Activated naive CD4-positive, alpha-beta T cell treated with anti-CD3 and anti-CD28 coated beads, Interleukin-2, amount 50 U/mL, for 16 hours (primary cell): ENCODE data around the gene BAIAP2L2.

ENCODE experiments used
- DNase-seq: peaks from one replicate; pipeline ENCODE4 v3.0.0-alpha.2; 2020

BAIAP2L2 gene

DNA sequence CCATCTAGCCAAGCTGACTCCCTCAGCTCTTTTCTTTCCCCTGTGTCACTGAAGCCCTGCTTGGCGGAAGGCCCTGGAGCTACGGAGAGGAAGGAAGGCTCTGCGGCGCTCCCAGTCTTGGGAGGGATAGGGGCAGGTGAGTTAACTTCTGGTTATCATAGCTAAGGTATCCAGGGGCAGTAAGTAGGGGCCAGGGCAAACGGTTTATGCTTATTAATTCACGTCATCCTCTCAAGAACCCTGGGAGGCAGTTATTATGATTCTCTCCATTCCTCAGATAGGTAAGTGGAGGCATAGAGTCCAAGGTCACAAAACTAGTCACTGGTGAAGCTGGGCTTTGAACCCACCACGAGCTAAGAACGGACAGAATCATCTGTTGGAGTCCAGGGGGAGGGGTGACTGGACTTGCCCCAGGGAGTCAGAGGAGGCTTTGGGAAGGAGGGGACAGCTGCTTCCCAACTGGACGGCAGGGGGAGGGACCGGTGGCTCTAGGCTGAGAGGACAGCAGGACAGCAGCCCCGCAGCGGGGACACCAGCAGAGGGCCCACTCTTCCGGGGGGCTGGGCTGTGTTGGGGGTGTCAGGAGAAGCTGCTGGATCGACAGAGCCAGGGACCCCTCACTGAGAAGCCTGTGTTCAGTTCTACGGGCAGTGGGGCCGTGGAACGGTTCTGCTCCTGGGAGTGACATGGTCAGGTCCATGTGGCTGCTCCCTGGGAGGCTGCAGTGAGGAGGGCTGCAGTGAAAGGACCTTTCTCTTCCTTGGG lies 3.5 kb downstream of the BAIAP2L2 start:
- no peak for DNase-seq

DNA sequence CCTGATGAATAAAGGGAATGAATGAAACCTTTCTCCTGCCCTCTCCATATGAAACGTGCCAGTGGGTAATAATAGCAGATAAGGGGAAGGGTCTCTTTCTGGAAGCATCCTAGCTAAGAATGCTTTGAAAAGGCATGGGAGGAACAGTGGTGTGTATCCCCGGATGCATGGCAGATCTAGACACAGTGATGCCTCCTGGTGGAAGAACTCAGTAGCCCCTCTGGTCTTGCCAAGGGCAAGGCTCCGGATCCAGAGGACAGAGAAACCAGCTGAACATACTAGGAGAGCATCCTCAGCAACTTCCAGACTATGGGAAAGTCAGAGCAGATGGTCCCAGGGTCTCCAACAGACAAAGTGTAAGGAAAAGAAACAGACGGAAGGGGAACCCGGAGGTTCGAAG lies 6.4 kb downstream of the BAIAP2L2 start:
- DNase-seq, result no peak

DNA sequence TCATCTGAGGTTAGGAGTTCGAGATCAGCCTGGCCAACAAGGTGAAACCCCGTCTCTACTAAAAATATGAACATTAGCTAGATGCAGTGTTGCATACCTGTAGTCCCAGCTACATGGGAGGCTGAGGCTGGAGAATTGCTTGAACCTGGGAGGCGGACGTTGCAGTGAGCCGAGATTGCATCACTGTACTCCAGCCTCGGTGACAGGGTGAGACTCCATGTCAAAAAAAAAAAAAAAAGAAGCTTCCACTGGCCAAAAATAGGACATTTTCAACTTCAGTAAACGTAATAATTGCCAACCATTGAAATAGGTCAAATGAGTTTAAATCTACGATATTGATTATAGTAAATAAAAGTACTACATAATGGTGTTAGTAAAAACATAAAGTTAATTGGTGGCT lies 6.8 kb downstream of the BAIAP2L2 start:
- DNase-seq, result no peak

DNA sequence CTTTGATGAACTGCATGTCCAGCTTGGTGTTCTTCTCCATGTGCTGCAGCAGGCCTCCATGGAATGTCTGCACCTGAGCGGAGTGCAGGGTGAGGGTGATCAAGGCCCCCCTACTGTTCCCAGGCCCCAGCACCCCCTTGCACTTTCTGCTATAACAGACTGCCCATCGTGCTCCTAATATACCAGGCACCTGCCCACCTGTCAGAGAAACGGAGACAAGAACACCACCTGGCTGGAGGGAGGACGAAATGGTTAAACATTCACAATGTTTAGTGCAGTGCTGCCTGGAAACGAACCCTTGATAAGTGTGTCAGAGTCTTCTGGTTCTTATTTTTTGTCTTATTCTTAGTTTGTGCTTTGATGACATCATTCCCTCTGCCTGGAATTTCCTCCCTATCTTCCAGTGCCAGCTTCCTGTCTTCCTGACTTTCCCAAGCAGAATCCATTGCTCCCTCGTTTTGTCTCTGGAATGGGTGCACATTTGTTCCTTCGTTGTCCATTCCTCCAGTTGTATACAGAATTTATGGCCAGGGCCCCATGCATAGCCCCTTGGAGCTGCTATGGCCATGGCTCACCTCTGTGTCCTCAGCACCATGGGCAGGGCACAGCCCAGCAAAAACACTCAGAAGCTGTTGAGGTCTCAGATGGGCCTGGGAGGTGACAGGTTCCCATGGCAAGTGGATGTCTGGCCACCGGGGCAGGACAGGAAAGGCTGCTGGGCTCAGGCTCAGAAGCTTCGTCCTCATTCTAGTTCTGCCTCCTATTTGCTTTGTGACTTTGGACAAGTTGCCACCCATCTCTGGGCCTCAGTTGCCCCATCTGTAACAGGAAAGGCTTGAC lies 11.9 kb downstream of the BAIAP2L2 start:
- DNase-seq, result no peak

DNA sequence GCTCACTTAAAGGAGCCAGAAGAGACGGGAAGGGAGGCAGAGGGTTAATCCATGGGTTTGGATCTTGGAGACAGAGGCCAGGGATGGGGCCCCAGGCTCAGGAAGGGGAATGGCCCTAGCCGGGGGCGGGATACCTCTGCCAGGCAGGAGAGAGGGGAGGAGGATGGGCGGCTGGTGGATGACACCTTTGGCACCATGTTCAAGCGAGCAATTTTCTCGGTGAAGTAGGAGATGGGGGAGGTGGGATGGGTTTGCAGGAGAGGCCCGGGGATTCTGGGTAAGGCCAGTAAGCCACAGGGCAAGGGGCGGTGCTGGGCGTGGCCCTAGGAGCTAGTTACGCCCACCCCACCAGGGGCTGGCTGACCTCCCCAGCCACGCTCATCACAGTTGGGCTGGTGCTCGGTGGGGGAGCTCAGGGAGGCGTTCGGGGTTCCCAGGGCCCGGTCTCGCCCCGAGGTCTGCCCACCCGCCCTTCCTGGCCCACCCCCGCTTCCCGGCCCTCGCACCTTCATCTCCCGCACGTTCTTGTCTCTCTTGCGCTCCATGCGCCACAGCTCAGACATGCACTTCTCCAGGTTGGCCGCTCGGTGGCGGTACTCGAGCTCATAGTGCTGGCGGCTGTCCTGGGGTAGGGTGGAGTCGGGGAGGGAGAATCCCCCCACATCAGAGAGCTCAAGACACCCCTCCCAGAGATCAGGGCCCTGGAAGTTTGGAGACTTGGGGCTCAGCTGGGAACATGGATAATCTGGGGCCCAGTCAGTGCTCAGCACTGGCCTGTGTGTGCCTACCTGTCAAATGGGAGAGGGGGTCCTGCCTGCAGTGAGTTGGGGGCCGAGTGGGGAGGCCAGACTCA lies 12.7 kb downstream of the BAIAP2L2 start:
- no peak for DNase-seq

DNA sequence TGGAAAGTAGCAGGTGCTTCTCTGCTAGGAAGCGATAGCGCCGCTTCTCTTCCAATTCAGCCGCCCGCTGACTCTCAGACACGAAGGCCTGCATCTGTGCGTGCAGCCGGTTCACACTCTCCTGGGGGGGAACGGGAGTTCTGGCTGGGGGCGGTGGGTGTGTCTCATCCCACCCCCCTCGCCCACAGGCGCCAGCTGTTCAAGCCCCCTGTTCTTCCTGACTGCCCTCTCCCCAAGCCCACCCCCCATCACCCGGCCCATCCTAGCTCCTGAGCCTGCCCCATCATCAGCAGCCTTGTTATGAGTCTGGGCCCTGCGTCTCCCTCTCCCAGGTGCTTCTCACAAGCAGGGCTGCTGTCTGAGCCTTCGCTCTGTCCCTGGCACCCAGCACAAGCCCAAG lies 13.4 kb downstream of the BAIAP2L2 start:
- no peak for DNase-seq

DNA sequence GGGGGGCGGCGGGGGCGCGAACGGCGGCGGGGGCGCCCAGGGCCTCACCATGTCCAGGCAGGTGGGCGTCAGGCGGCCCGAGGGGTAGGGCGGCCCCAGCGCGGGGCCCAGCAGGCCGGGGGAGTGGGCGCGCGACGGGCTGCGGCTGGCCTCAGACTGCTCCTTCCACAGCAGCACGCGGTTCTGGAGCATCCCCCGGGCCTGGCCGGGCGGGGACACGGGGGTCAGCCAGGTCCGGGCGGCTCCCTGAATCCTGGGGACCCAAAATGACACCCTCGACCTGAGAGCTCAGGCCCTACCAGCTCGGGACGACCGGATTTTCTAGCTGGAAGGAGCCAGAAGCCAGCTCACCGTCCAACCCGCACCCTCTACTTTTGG lies 21.0 kb downstream of the BAIAP2L2 start:
- no peak for DNase-seq

DNA sequence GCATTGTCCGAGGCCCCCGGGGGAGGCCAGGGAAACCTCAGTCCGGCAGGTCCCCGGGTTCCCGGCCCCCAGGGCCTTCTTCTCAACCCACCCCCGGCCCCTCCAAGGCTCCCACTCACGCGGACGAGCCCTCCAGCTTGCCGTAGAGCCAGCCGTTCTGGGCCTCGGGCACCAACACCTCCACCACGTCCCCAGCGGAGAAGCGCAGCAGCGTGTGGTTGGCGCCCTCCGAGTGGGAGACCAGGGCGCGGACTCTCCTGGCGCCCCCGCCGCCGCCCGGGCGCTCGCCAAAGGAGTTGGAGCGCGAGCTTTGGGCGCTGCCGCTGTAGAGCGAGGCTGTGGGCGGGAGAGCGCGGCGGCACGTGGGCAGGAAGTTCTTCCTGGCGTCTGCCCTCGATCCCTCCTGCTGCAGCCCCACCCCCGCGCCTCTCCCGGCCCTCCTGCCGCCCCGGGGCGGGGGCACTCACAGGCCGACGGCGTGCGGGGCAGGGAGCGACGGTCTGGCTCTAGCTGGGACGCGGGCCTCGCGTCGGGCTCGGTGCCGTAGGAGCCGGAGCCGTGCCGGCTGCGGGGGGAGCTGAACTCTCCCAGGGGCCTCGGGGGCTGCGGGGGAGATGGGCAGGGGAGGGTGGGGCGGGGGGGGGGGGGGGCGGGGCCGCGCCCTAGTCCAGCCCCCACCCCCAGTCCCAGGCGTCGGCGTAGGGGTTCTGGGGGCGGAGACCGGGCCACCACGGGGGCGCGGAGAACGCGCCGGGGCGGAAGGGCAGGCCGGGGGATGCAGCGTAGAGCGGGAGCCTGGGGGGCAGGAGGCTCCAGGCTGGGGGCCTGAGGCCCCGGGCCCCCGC lies 21.6 kb downstream of the BAIAP2L2 start:
- no peak for DNase-seq

DNA sequence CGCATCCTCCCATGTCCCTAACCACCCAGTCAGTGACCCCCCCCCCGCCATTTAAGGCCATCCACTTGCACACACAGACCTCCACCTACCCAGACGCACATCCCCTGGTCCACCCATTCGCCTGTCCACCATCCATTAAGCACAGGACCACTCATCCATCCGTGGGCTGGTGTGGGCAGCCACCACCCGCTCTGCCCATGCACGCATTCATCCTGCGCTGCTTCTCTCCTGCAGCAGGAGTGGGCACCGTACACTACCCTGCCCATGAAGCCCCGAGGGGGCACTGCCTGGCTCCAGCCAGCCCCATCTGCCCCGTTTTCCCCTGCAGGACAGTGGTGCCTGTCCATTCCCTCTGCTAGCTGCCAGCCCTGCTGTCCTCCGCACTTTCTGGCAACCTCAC lies 22.6 kb downstream of the BAIAP2L2 start:
- no peak for DNase-seq

DNA sequence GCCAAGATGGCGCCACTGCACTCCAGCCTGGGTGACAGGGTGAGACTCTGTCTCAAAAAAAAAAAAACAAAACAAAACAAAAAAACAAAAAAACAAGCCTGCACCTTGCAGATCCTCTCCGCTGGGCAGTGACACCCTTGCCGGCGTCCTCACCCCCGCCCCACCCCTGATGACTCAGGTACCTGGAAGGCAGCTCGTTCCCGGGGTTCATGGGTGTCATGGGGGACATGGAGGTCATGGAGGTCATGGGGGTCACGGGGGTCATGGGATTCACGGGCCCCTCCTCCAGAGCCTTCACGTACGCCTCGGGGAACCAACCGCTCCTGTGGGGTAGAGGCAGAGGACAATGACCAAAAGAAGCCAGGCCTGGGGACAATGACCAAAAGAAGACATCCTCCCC lies 23.5 kb downstream of the BAIAP2L2 start:
- no peak for DNase-seq

DNA sequence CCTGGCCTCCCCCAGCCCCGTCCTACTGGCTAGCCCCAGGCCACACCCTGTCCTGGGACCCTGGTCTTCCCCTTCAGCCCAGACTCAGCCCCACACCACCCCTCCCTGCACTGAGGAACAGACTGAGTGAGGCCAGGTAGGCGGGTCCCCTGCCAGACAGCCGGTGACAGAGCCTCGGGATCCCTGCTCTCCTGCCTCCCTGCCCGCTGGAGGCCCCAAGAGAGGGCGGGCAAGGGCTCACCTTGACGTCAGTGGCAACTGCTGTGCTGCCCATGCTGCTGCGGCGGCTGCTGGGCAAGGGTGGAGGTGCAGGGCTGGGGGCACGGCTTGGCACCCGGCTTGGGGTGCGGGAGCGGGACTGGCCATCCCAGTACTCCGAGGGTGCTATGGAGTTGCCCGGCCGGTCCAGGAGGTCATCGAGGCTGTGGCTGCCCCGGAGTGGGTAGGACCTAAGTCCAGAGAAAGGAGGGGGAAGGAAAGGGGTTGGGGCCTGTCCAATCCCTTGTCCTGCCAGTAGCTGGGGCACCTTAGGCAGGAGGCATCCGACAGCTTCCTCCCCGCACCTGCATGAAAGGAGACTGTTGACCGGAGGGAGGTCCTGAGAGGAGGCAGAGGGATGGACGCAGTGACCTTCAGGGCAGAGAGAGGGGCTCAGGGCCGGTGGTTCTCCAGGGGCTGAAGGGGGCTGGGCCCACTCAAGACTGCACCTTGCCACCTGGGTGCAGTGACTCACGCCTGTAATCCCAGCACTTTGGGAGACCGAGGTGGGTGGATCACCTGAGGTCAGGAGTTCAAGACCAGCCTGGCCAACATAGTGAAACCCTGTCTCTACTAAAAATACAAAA lies 24.3 kb downstream of the BAIAP2L2 start:
- no peak for DNase-seq

DNA sequence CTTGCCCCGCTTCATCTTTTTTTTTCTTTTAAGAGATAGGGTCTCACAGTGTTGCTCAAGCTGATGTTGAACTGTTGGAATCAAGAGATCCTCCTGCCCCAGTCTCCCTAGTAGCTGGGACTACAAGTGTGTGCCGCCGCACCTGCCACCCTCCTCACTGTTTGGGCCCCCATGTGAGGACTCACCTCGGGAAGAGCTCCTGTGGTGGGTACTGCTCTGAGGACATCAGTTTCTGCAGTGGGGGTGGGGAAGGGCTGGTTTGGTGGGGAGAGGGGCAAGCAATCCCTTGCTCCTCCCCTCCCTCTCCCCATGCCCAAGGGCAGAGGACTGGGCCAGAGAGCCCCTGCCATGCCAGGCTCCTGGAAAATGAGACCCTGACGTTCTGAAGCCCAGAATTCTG lies 25.0 kb downstream of the BAIAP2L2 start:
- no peak for DNase-seq

DNA sequence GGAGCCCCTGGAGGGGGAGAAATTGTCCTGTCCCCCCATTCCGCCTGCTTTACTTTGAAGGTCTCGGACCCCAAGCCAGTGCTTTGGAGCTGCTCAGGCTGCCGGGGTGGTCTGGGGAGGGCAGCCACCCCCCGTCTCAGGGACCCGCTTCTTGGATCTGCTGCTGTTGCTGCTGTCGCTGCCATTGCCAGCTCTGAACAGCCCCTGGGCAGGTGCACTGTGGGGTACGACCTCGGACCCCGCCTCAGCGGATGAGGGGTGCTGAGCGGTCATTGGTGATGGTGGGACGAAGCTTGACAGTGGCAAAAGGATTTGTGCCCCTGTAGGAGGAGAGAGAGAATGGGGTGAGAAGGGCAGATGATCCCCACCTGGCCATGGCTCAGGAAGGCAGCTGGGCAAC lies 25.4 kb downstream of the BAIAP2L2 start:
- DNase-seq, result no peak

DNA sequence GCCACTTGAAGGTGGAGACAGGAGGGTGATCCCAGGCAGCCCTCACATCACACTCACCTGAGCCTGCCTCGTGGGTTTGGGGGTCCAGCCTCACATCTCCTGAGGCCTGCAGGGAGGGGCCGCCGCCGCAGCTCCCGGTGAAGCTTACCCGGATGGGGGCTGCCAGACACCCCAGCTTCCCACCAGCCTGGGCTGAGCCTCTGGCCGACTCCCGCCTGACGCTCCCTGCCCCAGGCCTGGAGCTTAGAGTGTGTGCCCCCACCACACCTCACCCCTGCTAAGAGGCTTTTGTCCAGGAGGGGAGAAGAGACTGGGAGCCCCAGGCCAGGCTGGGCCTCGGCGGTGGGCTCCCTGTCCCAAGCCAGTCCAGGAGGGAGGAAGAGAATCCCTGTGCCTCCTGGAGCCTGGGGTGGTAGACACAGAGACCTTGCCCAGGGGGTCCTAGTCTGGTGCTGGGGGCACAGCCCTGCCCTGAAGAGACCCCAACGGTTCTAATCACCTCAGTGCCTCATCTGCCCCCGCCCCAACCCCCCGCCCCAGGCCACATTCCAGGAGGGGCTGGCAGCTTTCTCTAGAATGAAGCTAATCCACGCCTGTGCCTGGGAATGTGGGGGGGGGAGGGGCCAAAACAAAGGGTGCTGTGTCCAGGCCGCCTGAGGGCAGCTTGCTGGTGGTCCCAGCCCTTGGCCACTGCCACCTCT lies 26.4 kb downstream of the BAIAP2L2 start, which contains the start of gene SLC16A8:
Gene SLC16A8, minus strand, starts transcription at position 254 of the 701 bp plus-strand sequence. CDS start 1,311 bp downstream, outside the sequence.
- no peak for DNase-seq

DNA sequence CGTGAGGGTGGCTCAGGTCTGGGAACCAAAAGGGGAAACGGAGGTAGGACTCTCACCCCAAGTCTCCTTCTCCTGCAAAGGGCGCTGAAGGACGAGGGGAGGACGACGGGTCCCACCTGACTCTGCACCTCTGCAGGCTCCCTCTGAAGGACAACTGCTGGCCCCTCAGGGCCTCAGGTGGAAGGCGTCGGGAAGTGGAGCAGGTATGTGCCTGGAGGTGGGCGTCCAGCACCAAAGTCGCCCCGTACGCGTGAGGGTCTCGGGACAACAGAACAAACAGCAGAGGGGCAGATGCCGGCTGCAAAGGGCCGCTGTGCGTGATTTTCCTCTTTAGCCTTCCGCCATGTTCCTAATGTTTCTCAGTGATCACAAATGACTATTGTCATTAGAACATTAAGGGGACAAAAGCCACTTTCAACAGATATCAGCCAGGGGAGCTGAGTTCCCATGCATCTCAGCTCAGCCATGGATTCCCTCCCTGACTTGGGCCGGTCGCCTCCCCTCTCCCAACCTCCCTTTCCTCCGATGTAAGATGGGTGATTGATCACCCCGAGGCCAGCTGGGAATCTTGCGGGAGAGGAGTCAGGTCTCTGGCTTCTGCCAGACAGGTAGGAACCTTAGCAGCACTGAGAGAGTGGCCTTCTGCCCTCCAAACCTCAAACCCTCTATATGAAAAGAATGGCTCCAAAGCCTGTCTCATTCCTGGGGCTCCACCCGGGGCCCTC lies 27.3 kb downstream of the BAIAP2L2 start:
- DNase-seq, result no peak

DNA sequence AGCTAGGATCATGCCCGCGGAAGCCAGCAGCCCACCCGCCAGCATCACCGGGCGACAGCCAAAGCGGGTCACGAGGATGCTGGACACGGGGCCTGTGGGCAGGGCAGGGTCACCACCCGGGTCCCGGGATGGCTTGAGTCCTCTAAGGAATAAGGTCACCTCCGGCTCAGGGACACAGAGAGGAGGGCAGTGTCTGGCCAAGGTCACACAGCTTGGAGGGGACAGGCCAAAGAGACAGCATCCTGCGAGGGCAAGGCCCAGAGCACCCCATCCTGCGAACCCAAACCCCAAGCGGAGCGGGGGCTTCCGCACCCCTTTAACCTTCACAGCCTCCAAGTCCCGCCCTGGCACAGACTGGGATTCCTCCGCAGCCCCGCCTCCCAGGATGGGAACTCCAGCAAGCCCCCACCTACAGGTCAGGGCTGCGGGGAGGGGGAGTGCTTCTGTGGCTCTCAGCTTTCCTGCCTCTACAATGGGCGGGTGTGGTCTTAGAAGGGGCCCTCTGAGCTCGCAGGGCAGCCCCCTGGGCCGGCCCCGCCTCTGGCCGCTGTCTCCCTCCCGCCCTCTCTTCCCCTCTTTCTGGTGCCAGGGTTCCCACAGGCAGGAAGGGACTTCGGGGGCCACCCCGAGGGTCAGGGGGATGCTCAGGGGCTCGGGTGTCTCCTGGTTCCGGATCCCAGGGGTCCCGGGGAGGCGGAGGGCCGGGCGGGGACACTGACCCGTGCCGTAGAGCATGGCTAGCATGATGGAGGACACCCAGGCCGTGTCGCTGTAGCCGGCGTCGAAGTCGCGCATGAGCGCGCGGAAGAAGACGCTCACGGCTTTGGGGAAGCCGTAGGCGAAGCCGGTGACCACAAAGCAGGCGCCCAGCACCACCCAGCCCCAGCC lies 28.3 kb downstream of the BAIAP2L2 start:
- no peak for DNase-seq

DNA sequence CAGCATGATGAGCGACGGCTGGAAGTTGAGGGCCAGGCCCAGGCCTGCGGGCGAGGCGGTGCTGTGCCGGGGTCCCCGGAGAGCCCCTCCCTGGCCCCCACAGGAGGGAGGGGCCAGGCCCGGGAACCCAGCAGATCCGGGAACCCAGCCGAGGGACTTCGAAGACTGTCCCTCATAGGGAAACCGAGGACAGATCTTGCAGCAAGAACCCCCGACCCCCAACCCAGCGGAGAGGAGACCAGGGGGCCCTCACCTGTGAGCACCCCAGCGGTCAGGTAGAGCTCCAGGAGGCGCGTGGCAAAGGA lies 28.9 kb downstream of the BAIAP2L2 start:
- DNase-seq, result no peak

DNA sequence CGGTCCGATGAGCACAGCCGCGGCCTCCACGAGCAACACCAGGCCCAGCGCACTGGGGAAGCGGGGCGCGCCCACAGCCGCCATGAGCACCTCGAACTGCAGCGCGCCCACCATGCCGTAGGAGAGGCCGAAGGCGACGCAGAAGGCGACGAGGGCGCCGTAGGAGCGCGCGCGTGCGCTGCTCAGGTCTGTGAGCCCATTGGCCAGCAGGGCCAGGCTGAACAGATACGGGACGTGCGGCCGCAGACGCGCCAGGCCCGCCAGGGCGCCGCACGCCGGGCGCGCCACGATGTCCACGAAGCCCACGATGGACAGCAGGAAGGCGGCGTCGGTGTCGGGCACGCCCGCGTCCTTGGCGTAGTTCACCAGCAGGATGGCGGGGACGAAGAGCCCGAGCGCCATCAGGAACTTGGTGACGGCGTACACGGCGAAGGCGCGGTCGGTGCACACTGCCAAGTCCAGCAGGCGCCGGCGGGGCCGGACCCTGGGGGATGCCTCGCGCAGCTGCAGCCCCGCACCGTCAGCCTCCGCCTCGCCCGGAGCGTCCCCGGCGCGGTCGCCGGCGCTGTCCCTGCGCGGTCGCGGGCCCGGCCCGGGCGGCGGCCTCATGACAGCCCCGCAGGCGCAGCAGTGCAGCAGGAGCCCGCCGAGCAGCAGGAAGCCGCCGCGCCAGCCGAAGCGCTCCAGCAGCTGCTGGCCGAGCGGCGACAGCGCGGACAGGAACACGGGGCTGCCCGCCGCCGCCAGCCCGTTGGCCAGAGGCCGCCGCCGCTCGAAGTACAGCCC lies 29.4 kb downstream of the BAIAP2L2 start:
- no peak for DNase-seq
